ENCODE results near the gene GRID1. TPM values are rescaled to one million over a fixed set of nuclear protein-coding genes. Genes with fewer than 3 reads are reported as not detected.

GRID1 gene
- total RNA-seq, 1 experiment from 2014 or later: not detected

GRCh38 chr10:86349474-86349873, 17.1 kb downstream of the GRID1 start:
- no TSS peak for BruUV-seq (replicated peaks)
- no peak overlapping the region for H3K4me2 ChIP-seq (ENCODE audit: low read length)
- 0 out of 2 replicates have a peak, but pooled peaks have one; percentile 30 for TF ChIP-seq CTCF (conservative IDR thresholded peaks at IDR 0.05; ENCODE audit: low read depth, low read length)
- TF ChIP-seq EZH2 (IDR thresholded peaks at IDR 0.05; ENCODE audit: low read length, unreplicated experiment): no peak
- H2AFZ ChIP-seq (ENCODE audit: low read length): no peak overlapping the region
- no peak overlapping the region for H3K27ac ChIP-seq (ENCODE audit: low read length)
- POLR2A ChIA-PET (ENCODE audit: unreplicated experiment): no interaction called here
- no peak overlapping the region for H3K4me3 ChIP-seq (ENCODE audit: low read length)
- H3K27me3 ChIP-seq (ENCODE audit: low read length): peaks cover 12% of the 10 kb centered on the region
- peaks cover 4% of the 10 kb centered on the region; the same call in 1 of the 2 replicates for H3K4me1 ChIP-seq (ENCODE audit: insufficient read depth, low read length)
- H3F3A ChIP-seq (ENCODE audit: low read length, unreplicated experiment): no peaks in the 10 kb centered on the region
- H3K79me2 ChIP-seq (ENCODE audit: low read length): no peaks in the 10 kb centered on the region
- DNase-seq: no peak
- no peak overlapping the region for H3K9ac ChIP-seq (ENCODE audit: low read length)
- H3K36me3 ChIP-seq (ENCODE audit: low read depth, low read length): no peaks in the 10 kb centered on the region
- no peaks in the 10 kb centered on the region for H3K9me2 ChIP-seq (replicated peaks; ENCODE audit: low read length)
- no peaks in the 10 kb centered on the region for H4K20me1 ChIP-seq (ENCODE audit: low read length)
- CTCF ChIA-PET: no interaction called here
- H3K9me3 ChIP-seq (ENCODE audit: low read length): no peaks in the 10 kb centered on the region
- intact Hi-C loops (cut with micrococcal nuclease): loop anchor here (2.0 kb wide), 1 partner anchor 27 kb away; no protein-coding TSS in a partner anchor
- no peak for ATAC-seq

GRCh38 chr10:86348321-86349210, 18.0 kb downstream of the GRID1 start:
- no peak overlapping the region for H2AFZ ChIP-seq (ENCODE audit: low read length)
- CTCF ChIA-PET: no interaction called here
- intact Hi-C loops (cut with micrococcal nuclease): loop anchor here (2.0 kb wide), 1 partner anchor 28 kb away; no protein-coding TSS in a partner anchor

More at GRCh38 chr10:86348321-86349210, 18.0 kb downstream of the GRID1 start:
- Histone ChIP-seq H3K9ac (ENCODE audit: low read length) (no peak overlapping the region), H3K9me3 (ENCODE audit: low read length) (no peaks in the 10 kb centered on the region), H4K20me1 (ENCODE audit: low read length) (no peaks in the 10 kb centered on the region), H3K4me1 (ENCODE audit: insufficient read depth, low read length) (peaks cover 4% of the 10 kb centered on the region; the same call in 1 of the 2 replicates), H3K79me2 (ENCODE audit: low read length) (no peaks in the 10 kb centered on the region), H3K4me3 (ENCODE audit: low read length) (no peak overlapping the region), H3K27me3 (ENCODE audit: low read length) (peaks cover 12% of the 10 kb centered on the region), H3K4me2 (ENCODE audit: low read length) (no peak overlapping the region), H3K27ac (ENCODE audit: low read length) (no peak overlapping the region), H3K9me2 (replicated peaks; ENCODE audit: low read length) (no peaks in the 10 kb centered on the region), H3F3A (ENCODE audit: low read length, unreplicated experiment) (no peaks in the 10 kb centered on the region), H3K36me3 (ENCODE audit: low read depth, low read length) (no peaks in the 10 kb centered on the region)
- POLR2A ChIA-PET (ENCODE audit: unreplicated experiment): no interaction called here
- BruUV-seq (replicated peaks): no TSS peak
- ATAC-seq: peak; percentile 54
- DNase-seq: peak; percentile 20
- TF ChIP-seq CTCF (conservative IDR thresholded peaks at IDR 0.05; ENCODE audit: low read depth, low read length) (peak; percentile 39; the same call in 1 of the 2 replicates), EZH2 (IDR thresholded peaks at IDR 0.05; ENCODE audit: low read length, unreplicated experiment) (no peak)

All from PC-3 (cell line).